ENCODE data around the gene MXRA7. TPM values are rescaled to one million over a fixed set of nuclear protein-coding genes. Genes with fewer than 3 reads are reported as not detected.
"Not testable (repeated sequence)": the region's sequence is repeated elsewhere in the genome, so short reads cannot be mapped to it uniquely, and the experiment has no call there.

Gene MXRA7
- total RNA-seq, 4 donors from 2014 or later = 362 to 576 (median 421) TPM

- Histone ChIP-seq H3K36me3 (peaks cover 26 to 32% of the 10 kb centered on the region in 2 donors), H3K27ac (peak overlapping the region; percentile 96 to 99 (median 97)), H3K9me3 (no peaks in the 10 kb centered on the region), H3K4me1 (peaks cover 34 to 48% of the 10 kb centered on the region in 2 donors), H3K27me3 (no peaks in the 10 kb centered on the region), H3K4me3 (replicated peaks in 1 of 3) (peak overlapping the region in 1 of 3 donors; percentile 98)
- 14 to 26% methylated on average over 5 of the region's 5 CpGs for WGBS, 2 donors
- TF ChIP-seq POLR2A (IDR thresholded peaks at IDR 0.05) = no peak
- TF ChIP-seq, protein P1, sequence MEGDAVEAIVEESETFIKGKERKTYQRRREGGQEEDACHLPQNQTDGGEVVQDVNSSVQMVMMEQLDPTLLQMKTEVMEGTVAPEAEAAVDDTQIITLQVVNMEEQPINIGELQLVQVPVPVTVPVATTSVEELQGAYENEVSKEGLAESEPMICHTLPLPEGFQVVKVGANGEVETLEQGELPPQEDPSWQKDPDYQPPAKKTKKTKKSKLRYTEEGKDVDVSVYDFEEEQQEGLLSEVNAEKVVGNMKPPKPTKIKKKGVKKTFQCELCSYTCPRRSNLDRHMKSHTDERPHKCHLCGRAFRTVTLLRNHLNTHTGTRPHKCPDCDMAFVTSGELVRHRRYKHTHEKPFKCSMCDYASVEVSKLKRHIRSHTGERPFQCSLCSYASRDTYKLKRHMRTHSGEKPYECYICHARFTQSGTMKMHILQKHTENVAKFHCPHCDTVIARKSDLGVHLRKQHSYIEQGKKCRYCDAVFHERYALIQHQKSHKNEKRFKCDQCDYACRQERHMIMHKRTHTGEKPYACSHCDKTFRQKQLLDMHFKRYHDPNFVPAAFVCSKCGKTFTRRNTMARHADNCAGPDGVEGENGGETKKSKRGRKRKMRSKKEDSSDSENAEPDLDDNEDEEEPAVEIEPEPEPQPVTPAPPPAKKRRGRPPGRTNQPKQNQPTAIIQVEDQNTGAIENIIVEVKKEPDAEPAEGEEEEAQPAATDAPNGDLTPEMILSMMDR (IDR thresholded peaks at IDR 0.05) = no peak
- intact Hi-C loops (cut with DNase I) = no loop called here
- DNase-seq = no peak
Observed at GRCh38 chr17:76735006-76735405, 24.2 kb upstream of the MXRA7 start.

- H3K36me3 ChIP-seq = peaks cover 26 to 32% of the 10 kb centered on the region in 2 donors
- intact Hi-C loops (cut with DNase I) = no loop called here
- peak overlapping the region in 2 of 3 donors; percentile 37 to 99 for H3K27ac ChIP-seq
- no peaks in the 10 kb centered on the region for H3K9me3 ChIP-seq
- WGBS, 2 donors = 41 to 46% methylated on average over 8 of the region's 8 CpGs
- DNase-seq = no peak
- H3K27me3 ChIP-seq = no peaks in the 10 kb centered on the region
- TF ChIP-seq POLR2A (IDR thresholded peaks at IDR 0.05) = no peak
- TF ChIP-seq, protein P1 (IDR thresholded peaks at IDR 0.05) = no peak
- H3K4me1 ChIP-seq = peaks cover 36 to 55% of the 10 kb centered on the region in 2 donors
- peak overlapping the region in 1 of 3 donors; percentile 98 for H3K4me3 ChIP-seq (replicated peaks in 1 of 3)
Observed at GRCh38 chr17:76734080-76734840, 23.5 kb upstream of the MXRA7 start.

DNA sequence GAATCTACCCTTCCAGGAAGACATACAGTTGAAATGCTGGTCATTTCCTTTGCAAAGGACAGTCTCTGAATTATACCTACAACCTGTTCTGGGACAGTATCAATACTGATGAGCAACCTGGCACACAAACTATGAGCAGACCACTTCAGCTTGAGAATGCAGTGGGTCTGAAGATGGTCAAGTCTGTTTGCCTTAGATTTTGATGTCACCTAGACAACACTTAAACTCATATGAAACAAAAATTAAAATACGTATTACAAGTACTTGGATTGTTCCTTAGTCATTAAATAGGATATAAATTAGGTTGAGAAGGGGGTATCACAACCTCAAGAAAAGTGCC, 22.8 kb upstream of the MXRA7 start:
- no peak for DNase-seq
- Histone ChIP-seq H3K4me3 (replicated peaks in 1 of 3) (no peak overlapping the region), H3K27ac (peak overlapping the region in 1 of 3 donors; percentile 37), H3K27me3 (no peaks in the 10 kb centered on the region), H3K36me3 (peaks cover 26 to 32% of the 10 kb centered on the region in 2 donors), H3K9me3 (no peaks in the 10 kb centered on the region), H3K4me1 (peaks cover 31 to 55% of the 10 kb centered on the region in 2 donors)
- no peak for TF ChIP-seq POLR2A (IDR thresholded peaks at IDR 0.05)
- TF ChIP-seq, protein P1 (IDR thresholded peaks at IDR 0.05) = no peak
- WGBS, 2 donors = 85 to 90% methylated on average over 1 of the region's 1 CpG
- intact Hi-C loops (cut with DNase I) = no loop called here

- H3K27ac ChIP-seq = peak overlapping the region in 1 of 3 donors; percentile 37
- TF ChIP-seq, protein P1 (IDR thresholded peaks at IDR 0.05) = no peak
- TF ChIP-seq POLR2A (IDR thresholded peaks at IDR 0.05) = no peak
- 76 to 79% methylated on average over 3 of the region's 3 CpGs for WGBS, 2 donors
- H3K4me3 ChIP-seq (replicated peaks in 1 of 3) = no peak overlapping the region
- H3K9me3 ChIP-seq = no peaks in the 10 kb centered on the region
- no peaks in the 10 kb centered on the region for H3K27me3 ChIP-seq
- intact Hi-C loops (cut with DNase I) = no loop called here
- peaks cover 30 to 61% of the 10 kb centered on the region in 2 donors for H3K4me1 ChIP-seq
- peaks cover 26 to 32% of the 10 kb centered on the region in 2 donors for H3K36me3 ChIP-seq
- DNase-seq = no peak
Observed at GRCh38 chr17:76732734-76733617, 22.2 kb upstream of the MXRA7 start.

DNA sequence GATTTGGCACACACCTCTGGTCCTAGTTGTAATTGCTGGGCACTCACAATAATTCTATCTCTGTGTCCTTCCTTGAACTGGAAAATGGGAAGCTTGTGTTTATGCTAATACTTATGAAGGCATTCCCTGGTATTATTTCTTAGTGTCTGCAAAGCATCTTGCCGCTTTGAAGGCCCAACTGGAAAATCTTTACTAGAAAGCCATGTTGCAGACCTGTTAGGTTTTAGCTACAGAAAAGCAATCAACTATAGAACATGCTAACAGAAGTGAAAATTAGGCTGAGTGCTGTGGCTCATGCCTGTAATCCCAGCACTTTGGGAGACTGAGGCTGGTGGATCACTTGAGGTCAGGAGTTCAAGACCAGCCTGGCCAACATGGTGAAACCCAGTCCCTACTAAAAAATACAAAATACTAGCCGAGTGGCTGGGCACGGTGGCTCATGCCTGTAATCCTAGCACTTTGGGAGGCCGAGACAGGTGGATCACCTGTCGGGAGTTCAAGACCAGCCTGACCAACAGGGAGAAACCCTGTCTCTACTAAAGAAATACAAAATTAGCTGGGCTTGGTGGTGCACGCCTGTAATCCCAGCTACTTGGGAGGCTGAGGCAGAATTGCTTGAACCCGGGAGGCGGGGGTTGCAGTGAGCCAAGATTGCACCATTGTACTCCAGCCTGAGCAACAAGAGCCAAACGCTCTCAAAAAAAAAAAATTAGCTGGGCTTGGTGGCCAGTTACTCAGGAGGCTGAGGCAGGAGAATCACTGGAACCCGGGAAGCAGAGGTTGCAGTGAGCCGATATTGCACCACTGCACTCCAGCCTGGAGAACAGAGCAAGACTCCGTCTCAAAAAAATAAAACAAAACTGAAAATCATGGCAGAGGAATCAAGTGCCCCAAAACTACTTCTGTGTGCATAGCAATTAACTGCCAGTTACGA, 21.3 kb upstream of the MXRA7 start:
- DNase-seq; H3K27ac ChIP-seq; intact Hi-C loops (cut with DNase I); H3K9me3 ChIP-seq; H3K27me3 ChIP-seq; H3K4me3 ChIP-seq (replicated peaks in 1 of 3): not testable (repeated sequence)
- WGBS, 2 donors = 88 to 89% methylated on average over 13 of the region's 13 CpGs
- H3K36me3 ChIP-seq = peaks cover 26 to 32% of the 10 kb centered on the region in 2 donors
- peaks cover 32 to 65% of the 10 kb centered on the region in 2 donors for H3K4me1 ChIP-seq
